GM21381 (cell line): ENCODE results near the gene OPCML.

ENCODE experiments used
- ATAC-seq: cut with Tn5 transposase; IDR thresholded peaks from one replicate; pipeline ENCODE4 v1.9.1; 2021; ENCODE audit warnings: mild to moderate bottlenecking, moderate library complexity; ENCODE audit not compliant: unreplicated experiment

OPCML gene

GRCh38 chr11:132838627-132839026, 693.7 kb downstream of the OPCML start:
- no peak for ATAC-seq

DNA sequence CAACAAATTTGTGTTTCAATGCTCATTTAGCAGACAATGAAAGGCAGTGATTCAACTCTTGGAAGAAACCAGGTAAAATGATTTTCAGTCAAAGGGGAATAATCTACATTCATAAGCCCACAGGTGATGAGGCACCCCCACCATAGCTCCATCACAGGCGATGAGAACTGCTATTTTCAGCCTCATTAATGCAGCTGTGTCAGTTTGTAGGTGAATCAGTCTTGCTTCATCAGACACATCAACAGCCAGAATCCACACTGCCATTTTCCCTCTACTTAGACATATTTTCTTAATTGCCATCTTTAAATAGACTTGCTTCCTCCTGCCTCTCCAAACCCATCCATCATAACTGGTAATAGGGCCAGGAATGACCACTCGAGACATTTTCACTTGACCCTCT, 701.0 kb downstream of the OPCML start:
- no peak for ATAC-seq

DNA sequence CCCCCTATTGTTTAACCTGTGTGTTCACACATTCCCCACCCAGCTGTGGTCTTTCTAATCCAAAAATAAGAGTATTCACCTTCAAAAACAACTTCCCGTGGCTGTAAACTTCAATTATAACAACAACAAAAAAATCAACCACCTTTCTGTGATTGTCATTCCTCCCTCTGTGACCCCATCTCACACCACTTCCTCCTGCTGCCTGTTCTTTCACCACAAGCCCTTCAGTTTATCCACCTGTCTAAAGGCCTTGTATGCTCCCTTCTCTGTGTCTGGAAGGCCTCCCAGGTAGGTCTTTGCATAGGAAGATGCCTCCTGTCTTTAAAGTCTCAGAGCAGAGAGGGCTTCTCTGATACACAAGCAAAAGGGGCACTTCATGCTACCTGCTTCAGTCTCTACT, 707.7 kb downstream of the OPCML start:
- ATAC-seq, result no peak

DNA sequence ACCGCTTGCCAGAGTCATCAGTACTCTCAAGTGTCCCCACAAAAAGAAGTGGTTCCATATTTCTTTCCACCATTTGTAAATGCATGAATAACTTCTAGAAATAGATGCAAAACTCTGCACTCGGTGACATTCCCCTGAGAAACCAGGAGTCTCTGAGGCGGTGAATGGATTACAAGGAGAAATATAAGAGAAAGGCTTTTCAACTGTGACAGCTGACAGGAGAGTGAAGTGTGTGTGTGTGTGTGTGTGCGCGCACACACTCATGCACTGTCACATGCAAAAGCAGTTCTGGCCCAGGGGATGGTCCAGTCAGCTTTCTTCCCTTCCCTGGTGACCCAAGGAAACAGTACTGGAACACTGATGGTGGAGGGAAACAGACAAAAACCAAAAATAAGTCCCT, 710.0 kb downstream of the OPCML start:
- no peak for ATAC-seq

GRCh38 chr11:132821499-132821898, 710.8 kb downstream of the OPCML start:
- no peak for ATAC-seq

GRCh38 chr11:132821014-132821413, 711.3 kb downstream of the OPCML start:
- no peak for ATAC-seq

DNA sequence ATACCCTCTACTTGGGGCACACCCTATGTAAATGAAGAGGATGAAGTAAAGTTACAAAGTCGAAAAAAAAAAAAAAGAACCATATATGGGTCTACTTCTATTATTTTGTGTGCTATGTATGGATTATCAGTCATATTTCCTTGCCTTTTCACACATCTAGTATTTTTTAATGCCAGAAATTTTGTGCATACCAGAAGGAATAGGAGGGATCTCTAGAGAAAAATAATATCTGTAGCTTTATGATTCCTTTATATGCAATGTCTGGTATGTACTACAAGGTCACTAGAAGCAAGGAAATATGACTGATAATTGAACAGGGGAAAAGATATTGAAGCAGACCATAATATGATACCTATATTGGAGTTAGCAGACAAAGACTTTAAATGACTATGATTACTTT, 713.4 kb downstream of the OPCML start:
- no peak for ATAC-seq

- no peak for ATAC-seq
Measured at GRCh38 chr11:132817387-132817786, 714.9 kb downstream of the OPCML start.

DNA sequence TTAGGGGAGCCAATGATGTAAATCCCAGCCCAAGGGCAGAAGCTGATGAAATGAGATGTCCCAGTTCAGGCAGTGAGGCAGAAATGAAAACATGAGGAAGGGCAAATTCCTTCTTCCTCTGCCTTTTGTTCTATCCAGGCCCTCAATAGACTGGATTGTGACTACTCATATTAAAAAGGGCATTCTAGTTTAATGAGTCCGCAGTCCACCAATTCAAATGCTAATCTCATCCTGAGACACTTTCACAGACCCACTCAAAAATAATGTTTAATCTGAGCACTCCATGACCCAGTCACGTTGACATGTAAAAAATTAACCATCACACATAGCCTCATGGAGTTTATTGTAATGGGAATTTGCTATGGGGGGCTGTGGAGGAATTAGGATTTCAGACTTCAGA, 717.9 kb downstream of the OPCML start:
- no peak for ATAC-seq

DNA sequence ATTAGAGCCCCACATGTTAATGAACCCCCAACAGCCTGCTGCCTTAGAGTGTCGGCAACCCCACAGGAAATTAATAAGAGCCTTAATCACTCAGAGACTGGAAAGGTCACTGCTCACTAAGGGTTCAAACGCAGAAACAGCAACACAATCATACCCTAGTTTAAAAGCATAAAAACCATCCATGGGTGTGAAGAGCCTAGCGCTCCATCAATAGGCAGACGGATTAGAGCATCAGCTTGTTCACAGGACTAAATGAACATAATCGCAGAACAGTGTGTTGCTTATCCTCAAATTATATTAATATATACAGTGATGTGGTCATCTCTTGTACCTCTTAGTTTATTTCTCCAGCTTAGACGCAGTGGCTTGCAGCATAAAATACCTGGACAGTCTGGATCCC, 720.7 kb downstream of the OPCML start:
- no peak for ATAC-seq

- ATAC-seq, result no peak
Measured at GRCh38 chr11:132809070-132809469, 723.2 kb downstream of the OPCML start.

- ATAC-seq, result no peak
Measured at GRCh38 chr11:132804258-132804657, 728.0 kb downstream of the OPCML start.

DNA sequence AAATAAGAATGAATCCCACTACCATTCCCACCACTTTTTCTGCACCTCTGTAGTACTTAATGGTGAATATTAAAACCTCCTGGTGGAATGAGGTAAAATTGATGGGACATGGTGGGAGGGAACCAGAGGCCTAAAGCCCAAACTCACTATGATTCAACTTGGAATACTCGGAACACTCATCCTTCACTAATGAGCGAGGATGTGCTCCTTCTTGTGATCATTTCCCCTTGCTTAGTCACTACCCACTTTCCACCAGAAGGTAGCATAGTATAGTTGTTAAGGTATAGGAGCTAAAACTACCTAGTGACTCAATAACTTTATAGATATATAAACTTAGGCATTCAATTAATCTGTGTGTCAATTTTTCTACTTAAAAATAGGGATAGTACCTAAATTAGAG, 728.9 kb downstream of the OPCML start:
- ATAC-seq, result no peak

DNA sequence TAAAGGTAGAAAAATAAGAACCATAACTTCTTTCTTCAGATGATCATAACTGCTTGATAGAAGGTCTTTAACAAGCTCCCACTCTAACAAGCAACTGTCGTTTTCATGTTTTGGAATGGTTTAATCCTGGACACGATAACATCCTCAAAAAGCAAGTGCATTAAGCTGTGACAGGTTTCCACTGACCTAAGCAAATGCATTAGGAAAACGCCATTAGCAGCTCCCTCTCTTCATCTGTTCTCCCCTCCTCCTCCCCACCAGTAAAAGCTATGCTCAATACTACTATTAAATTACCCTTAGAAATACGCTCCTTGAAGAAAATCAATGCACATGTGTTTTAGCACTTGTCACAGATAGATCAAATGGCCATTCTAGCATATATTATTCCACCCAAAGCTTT, 729.4 kb downstream of the OPCML start:
- no peak for ATAC-seq

DNA sequence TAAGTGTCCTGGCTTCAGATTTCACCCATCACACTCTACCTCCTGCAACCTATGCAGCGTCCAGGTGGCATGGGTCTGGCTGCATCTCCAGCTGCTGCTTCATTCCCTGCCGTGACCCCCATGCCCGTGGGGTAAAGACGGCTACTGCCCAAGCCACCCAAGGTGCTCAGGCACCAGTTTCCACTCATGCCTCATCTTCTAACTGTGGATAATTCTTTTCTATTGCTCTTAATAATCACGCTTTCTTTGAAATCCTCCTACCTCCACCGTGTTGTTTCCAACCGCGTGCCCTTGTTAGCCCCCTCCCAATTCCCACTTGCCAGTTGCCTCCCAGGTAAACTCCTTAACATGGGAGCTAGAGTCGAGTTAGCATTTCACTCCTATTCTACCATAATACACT, 738.5 kb downstream of the OPCML start:
- no peak for ATAC-seq

- no peak for ATAC-seq
Measured at GRCh38 chr11:132792341-132793140, 739.8 kb downstream of the OPCML start.

- no peak for ATAC-seq
Measured at GRCh38 chr11:132790971-132791370, 741.3 kb downstream of the OPCML start.

- no peak for ATAC-seq
Measured at GRCh38 chr11:132790466-132790865, 741.8 kb downstream of the OPCML start.

GRCh38 chr11:132788816-132789325, 743.4 kb downstream of the OPCML start:
- no peak for ATAC-seq

- no peak for ATAC-seq
Measured at GRCh38 chr11:132785878-132786277, 746.4 kb downstream of the OPCML start.

- ATAC-seq, result no peak
Measured at GRCh38 chr11:132784441-132784840, 747.9 kb downstream of the OPCML start.

- no peak for ATAC-seq
Measured at GRCh38 chr11:132782102-132782501, 750.2 kb downstream of the OPCML start.

GRCh38 chr11:132780046-132780445, 752.3 kb downstream of the OPCML start:
- no peak for ATAC-seq
